GM10248 (cell line): ENCODE measurements around the gene GFI1.

ENCODE experiments used
- CTCF ChIA-PET: fragments of 300-600 bp; sonication (Branson Sonifier 250); formaldehyde crosslinking; extraction: SDS; loops from one replicate; lab custom pipeline; 2021; ENCODE audit warnings: antibody characterized with exemption; lab: Yijun Ruan, JAX
- POLR2A ChIA-PET: fragments of 350-650 bp; sonication (Branson Sonifier 250); formaldehyde crosslinking; extraction: SDS; loops from one replicate; lab custom pipeline; 2020; ENCODE audit warnings: antibody characterized with exemption; lab: Yijun Ruan, JAX
- DNase-seq: peaks from one replicate; pipeline ENCODE4 v3.0.0; 2012; ENCODE audit errors: extremely low spot score
- TF ChIP-seq, protein P1 (sequence below): IDR thresholded peaks from 2 replicates; pipeline ENCODE4 v1.5.1; 2012; ENCODE audit warnings: mild to moderate bottlenecking, low read depth; ENCODE audit errors: extremely low read depth, missing control alignments, control extremely low read depth

The GFI1 gene

DNA sequence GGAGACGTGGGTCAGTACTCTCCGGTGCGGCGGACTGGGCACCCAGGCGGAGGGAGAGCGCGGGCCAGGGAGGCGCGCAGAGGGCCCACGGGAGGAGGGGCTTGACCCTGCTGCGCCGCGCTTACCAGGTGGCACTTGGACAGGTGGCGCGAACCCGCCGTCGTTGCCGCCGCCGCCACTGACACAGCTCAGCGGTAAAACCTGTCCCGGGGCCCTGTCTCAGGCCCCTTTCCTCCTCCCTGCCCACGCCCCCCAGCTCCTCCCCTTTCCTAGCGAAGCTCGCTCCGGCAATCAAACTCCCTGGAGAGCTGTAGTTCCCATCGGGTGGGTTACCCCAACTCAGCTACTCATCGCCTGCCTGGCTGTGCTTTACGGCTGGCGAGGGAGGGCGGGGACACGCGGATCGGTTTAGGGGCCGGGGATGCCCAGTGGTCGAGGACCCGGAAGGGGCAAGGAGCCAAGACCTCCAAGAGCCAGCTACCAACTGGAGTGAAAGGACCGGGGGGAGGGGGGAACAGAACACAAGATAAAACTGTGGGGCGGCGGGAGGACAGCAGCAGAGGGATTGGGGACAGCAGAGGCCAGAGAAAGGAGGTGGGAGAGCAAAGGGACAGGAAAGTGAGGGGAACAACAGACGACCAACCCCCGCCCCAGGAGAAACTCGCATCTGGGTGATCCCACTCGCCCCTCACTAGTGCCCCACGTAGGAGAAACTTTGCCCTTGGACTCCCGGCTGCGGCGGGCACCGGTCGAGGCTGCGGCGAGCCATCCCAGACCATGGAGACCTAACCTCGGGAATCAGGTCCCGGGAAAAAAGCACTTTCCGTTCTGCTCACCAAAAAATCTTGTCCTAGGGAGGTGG, 2.9 kb downstream of the GFI1 start:
- TF ChIP-seq, protein P1, sequence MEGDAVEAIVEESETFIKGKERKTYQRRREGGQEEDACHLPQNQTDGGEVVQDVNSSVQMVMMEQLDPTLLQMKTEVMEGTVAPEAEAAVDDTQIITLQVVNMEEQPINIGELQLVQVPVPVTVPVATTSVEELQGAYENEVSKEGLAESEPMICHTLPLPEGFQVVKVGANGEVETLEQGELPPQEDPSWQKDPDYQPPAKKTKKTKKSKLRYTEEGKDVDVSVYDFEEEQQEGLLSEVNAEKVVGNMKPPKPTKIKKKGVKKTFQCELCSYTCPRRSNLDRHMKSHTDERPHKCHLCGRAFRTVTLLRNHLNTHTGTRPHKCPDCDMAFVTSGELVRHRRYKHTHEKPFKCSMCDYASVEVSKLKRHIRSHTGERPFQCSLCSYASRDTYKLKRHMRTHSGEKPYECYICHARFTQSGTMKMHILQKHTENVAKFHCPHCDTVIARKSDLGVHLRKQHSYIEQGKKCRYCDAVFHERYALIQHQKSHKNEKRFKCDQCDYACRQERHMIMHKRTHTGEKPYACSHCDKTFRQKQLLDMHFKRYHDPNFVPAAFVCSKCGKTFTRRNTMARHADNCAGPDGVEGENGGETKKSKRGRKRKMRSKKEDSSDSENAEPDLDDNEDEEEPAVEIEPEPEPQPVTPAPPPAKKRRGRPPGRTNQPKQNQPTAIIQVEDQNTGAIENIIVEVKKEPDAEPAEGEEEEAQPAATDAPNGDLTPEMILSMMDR: no peak
- peak; percentile 50 for DNase-seq
- ChIA-PET CTCF (interaction anchor here (2.6 to 5.5 kb wide), 3 partner anchors 10 to 174 kb away, joined by 10 to 40 read pairs (median 15); no protein-coding TSS in a partner anchor), POLR2A (interaction anchor here (0.6 to 1.2 kb wide), 2 partner anchors 10 to 20 kb away, joined by 4 to 5 read pairs; no protein-coding TSS in a partner anchor)

DNA sequence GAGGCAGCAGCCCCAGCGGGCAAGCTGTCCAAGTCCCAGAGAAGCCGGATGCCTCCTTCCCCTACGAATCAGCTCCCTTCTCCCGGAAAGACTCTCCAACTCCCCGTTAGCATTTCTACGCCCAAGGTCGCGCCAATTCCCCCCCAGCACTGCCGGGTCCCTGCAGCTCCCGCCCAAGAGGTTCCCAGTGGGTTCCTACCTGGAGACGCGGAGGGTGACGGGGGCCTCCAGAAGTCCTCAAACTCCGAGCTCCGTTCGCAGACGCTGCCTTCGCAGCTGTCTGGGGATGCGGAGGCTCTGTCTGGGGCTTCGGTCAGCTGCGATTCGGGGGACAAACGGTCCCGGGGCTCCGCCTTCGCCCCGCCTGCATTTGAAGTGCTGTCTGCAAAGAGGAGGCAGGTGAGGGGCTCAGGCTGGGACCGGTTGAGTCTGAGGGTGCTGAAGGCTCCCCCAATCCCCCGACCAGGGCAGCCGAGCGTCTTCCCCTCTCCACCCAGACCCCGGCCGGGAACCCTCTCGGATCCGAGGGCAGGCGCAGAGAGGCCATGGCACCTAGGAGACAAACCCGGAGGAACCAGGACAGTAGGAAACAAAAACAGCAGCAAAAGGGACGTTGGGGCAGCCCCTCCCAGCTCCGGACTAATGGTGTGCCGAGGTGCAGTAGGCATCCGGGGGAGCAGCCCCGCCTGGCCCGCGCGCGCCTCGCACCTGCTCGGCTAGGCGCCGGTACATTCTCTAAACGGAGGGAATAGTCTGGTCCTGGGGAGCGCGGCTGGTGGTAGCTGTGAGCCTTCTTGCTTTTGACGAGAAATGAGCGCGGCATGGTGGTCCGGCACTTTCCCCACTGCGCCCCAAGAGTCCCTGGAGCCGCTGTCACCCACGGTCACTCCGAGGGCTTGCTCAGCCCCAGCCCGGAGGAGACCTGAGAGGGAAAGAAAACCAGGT, 3.8 kb downstream of the GFI1 start:
- ChIA-PET CTCF (interaction anchor here (1.3 to 5.5 kb wide), 5 partner anchors 10 to 173 kb away, joined by 4 to 40 read pairs (median 5); no protein-coding TSS in a partner anchor), POLR2A (interaction anchor here (0.6 to 1.2 kb wide), 3 partner anchors 8 to 21 kb away, joined by 3 to 5 read pairs (median 4); no protein-coding TSS in a partner anchor)
- TF ChIP-seq, protein P1: no peak
- DNase-seq: peak; percentile 42

DNA sequence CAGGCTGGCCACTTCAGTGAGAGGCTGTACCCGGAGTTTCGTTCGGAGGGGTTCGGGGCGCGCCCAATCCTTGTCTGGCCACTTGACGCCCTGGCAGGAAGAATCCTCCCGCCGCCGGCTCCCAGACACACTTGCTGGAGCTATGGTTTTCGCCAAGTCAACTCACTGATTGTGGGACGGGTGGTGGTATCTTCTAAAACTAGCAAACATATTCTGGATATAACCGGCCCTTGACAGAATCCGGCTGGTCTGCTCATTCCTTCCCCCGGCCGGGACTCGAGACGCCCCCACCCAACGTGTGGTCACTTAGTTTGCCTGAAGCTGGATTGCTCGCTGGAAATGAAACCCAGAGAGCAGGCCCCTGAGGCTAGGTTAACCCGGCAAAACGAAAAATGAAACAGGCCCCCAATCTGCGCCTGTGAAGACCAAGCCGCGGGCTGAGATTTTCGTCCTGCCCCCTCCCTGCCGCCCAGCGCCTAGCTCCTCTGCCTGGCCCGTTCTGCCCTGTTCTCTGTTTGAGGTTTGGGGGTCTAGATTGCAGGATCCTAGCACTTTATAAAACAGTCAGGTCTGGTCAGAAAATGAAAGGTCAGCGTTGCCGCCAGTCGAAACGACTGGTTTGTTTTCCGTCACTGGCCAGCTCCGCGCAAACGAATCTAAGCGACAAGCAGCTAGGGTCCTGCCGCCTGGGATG, 4.6 kb downstream of the GFI1 start:
- CTCF ChIA-PET: interaction anchor here (1.3 to 5.5 kb wide), 4 partner anchors 9 to 172 kb away, joined by 4 to 40 read pairs (median 4); no protein-coding TSS in a partner anchor
- POLR2A ChIA-PET: interaction anchor here (0.7 kb wide), 1 partner anchor 8 kb away, joined by 3 read pairs; no protein-coding TSS in a partner anchor
- peak; percentile 41 for DNase-seq
- TF ChIP-seq, protein P1: no peak

DNA sequence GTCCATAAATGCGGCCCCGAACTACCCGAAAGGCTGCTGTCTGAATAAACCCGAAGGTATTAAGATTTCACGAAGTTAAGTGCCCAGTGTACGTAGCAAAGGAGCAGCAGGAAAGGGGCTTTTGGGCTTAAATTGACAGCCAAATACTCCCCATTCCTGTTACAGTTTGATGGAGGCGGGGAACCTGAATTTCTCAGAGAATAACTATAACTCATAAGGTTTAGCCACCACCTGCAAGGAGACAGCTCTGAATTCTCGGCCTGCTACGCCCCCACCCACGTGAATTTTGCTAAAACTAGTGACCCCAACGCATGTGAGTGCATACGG, 5.2 kb downstream of the GFI1 start:
- CTCF ChIA-PET: interaction anchor here (1.3 kb wide), 1 partner anchor 171 kb away, joined by 4 read pairs; no protein-coding TSS in a partner anchor
- POLR2A ChIA-PET: no interaction called here
- DNase-seq: no peak
- TF ChIP-seq, protein P1: no peak

DNA sequence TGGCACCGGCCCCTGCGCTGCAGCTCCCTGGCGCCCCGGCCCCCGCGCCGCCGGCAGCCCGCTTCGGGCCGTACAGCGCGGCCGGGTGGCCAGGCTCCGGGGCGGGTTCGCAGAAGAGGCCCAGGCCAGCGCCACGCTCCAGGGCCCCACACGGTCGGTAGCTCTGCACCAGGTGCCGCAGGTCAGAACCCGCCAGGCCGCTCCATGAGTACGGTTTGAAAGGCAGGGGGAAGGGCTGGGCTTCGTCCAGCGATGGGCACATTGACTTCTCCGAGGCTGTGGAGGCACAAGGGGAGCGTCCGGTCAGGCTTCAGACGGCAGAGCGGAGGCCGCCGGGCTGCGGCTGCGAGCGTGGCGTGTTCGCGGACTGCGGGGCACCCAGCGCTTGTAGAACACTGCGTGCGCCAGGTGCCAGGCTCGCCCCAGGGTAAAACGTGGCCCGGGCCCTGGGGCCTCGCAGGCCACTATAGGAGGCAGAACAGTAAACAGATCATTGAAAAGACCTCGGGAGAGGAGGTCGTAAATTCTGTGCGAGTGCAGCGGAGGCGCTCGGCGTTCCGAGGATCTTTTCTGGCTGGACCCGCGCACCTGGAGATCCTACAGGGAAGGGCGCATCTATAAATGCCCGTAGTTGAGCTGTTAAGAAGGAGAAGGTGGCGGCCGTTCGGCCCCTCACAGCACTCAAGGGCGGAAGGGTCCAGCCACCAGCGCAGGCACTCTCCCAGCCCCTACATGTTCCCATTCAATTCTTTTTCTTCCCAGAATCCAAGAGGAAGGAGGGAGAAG, 5.7 kb downstream of the GFI1 start:
- TF ChIP-seq, protein P1: no peak
- DNase-seq: no peak
- CTCF ChIA-PET: no interaction called here
- POLR2A ChIA-PET: no interaction called here
